ENCODE data around the gene TEX19.
"Not testable (repeated sequence)": the region's sequence is repeated elsewhere in the genome, so short reads cannot be mapped to it uniquely, and the experiment has no call there.

The TEX19 gene

GRCh38 chr17:82377294-82377693, 18.2 kb downstream of the TEX19 start:
- not testable (repeated sequence) for DNase-seq (ENCODE audit: low spot score)

GRCh38 chr17:82377924-82378740, 19.1 kb downstream of the TEX19 start:
- no peak for DNase-seq (ENCODE audit: low spot score)

GRCh38 chr17:82378741-82379021, 19.6 kb downstream of the TEX19 start:
- no peak for DNase-seq (ENCODE audit: low spot score)

- DNase-seq (ENCODE audit: low spot score): no peak
These were observed 22.0 kb downstream of the TEX19 start for GRCh38 chr17:82380860-82381702.

GRCh38 chr17:82381703-82382009, 22.6 kb downstream of the TEX19 start:
- not testable (repeated sequence) for DNase-seq (ENCODE audit: low spot score)

- DNase-seq (ENCODE audit: low spot score): not testable (repeated sequence)
These were observed 23.3 kb downstream of the TEX19 start for GRCh38 chr17:82382220-82382932.

GRCh38 chr17:82382933-82383255, 23.8 kb downstream of the TEX19 start:
- no peak for DNase-seq (ENCODE audit: low spot score)

- DNase-seq (ENCODE audit: low spot score): no peak
These were observed 24.4 kb downstream of the TEX19 start for GRCh38 chr17:82383411-82383810.

GRCh38 chr17:82384051-82384729, 25.1 kb downstream of the TEX19 start:
- no peak for DNase-seq (ENCODE audit: low spot score)

GRCh38 chr17:82384730-82385481, 25.9 kb downstream of the TEX19 start:
- DNase-seq (ENCODE audit: low spot score): no peak

- no peak for DNase-seq (ENCODE audit: low spot score)
These were observed 26.7 kb downstream of the TEX19 start for GRCh38 chr17:82385559-82386254.

GRCh38 chr17:82386255-82386831, 27.3 kb downstream of the TEX19 start:
- no peak for DNase-seq (ENCODE audit: low spot score)

GRCh38 chr17:82386881-82387704, 28.0 kb downstream of the TEX19 start:
- no peak for DNase-seq (ENCODE audit: low spot score)

GRCh38 chr17:82387705-82388106, 28.7 kb downstream of the TEX19 start:
- no peak for DNase-seq (ENCODE audit: low spot score)

GRCh38 chr17:82388223-82388921, 29.3 kb downstream of the TEX19 start:
- DNase-seq (ENCODE audit: low spot score): no peak

- DNase-seq (ENCODE audit: low spot score): no peak
These were observed 29.9 kb downstream of the TEX19 start for GRCh38 chr17:82388922-82389283.

GRCh38 chr17:82389379-82389778, 30.3 kb downstream of the TEX19 start:
- no peak for DNase-seq (ENCODE audit: low spot score)

- no peak for DNase-seq (ENCODE audit: low spot score)
These were observed 31.2 kb downstream of the TEX19 start for GRCh38 chr17:82390015-82390859.

Measured in COLO829 (cell line).